Hematopoietic multipotent progenitor cell treated with erythropoietin and hydrocortisone succinate and interleukin-3 and kit ligand, for 6 days (in vitro differentiated cells): ENCODE data around the gene SALL2.

Experiments used
- DNase-seq: peaks from one replicate; pipeline ENCODE4 v3.0.0-alpha.2; 2015

SALL2 gene

GRCh38 chr14:21476523-21476924 lies 49.6 kb downstream of the SALL2 start:
- DNase-seq = no peak

- DNase-seq = no peak
These were observed 50.2 kb downstream of the SALL2 start for GRCh38 chr14:21475767-21476522.
